ENCODE results near the gene LRRC31.

LRRC31 gene

DNA sequence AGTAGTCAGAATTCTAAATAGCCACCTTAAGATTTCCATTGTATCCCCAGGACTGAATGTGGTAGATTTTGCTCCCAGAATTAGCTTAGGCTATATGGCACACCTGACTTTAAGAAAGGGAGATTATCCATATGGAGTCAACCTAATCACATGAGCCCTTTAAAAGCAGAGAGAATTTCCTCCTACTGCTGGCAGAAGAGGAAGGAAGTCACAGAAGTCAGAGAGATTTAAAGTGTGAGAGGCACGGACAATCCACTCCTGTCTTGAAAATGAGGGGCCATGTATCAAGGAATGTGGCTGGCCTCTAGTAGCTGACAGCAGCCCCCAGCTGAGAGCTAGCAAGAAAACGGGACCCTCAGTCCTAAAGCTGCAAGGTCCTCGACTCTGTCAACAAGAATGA is 26.8 kb downstream of the LRRC31 start:
- Mint-ChIP-seq H3K4me1 (peaks cover 12% of the 10 kb centered on the region), H3K36me3 (ENCODE audit: low read depth) (no peaks in the 10 kb centered on the region), H3K27me3 (ENCODE audit: low read depth, poor library complexity) (peaks cover 10% of the 10 kb centered on the region), H3K27ac (no peak overlapping the region), H3K4me3 (no peak overlapping the region), H3K9me3 (no peaks in the 10 kb centered on the region)
- no peak for DNase-seq
- no peak for TF ChIP-seq CTCF (IDR thresholded peaks at IDR 0.05)

- H3K27ac Mint-ChIP-seq: peak overlapping the region; percentile 18
- H3K4me1 Mint-ChIP-seq: peaks cover 21% of the 10 kb centered on the region
- no peak for DNase-seq
- peaks cover 7% of the 10 kb centered on the region for H3K27me3 Mint-ChIP-seq (ENCODE audit: low read depth, poor library complexity)
- H3K4me3 Mint-ChIP-seq: no peak overlapping the region
- no peak for TF ChIP-seq CTCF (IDR thresholded peaks at IDR 0.05)
- H3K9me3 Mint-ChIP-seq: no peaks in the 10 kb centered on the region
- H3K36me3 Mint-ChIP-seq (ENCODE audit: low read depth): no peaks in the 10 kb centered on the region
These were observed 28.6 kb downstream of the LRRC31 start for GRCh38 chr3:169841171-169841570.

GRCh38 chr3:169838511-169839030 is 31.2 kb downstream of the LRRC31 start:
- no peak overlapping the region for H3K27ac Mint-ChIP-seq
- DNase-seq: no peak
- peaks cover 33% of the 10 kb centered on the region for H3K4me1 Mint-ChIP-seq
- peaks cover 4% of the 10 kb centered on the region for H3K27me3 Mint-ChIP-seq (ENCODE audit: low read depth, poor library complexity)
- no peaks in the 10 kb centered on the region for H3K36me3 Mint-ChIP-seq (ENCODE audit: low read depth)
- no peak for TF ChIP-seq CTCF (IDR thresholded peaks at IDR 0.05)
- H3K4me3 Mint-ChIP-seq: no peak overlapping the region
- no peaks in the 10 kb centered on the region for H3K9me3 Mint-ChIP-seq

DNA sequence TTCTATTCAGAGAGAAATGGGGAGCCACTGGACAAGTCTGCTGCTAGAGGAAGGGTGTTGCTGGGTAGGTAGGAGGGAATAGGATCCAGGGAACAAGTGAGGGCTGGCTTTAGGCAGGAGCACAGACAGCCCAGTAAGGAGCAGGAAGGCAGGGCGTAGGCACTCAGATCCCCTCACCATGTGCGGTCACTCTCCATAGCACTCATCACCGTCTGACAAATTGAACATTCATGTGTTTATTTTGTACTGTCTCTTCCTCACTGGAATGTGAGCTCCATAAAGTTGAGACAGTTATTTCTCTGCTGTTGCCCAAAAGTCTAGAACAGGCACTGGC is 32.8 kb downstream of the LRRC31 start:
- Mint-ChIP-seq H3K27ac (peak overlapping the region; percentile 74), H3K27me3 (ENCODE audit: low read depth, poor library complexity) (peaks cover 4% of the 10 kb centered on the region), H3K36me3 (ENCODE audit: low read depth) (no peaks in the 10 kb centered on the region), H3K9me3 (no peaks in the 10 kb centered on the region), H3K4me1 (peaks cover 33% of the 10 kb centered on the region), H3K4me3 (no peak overlapping the region)
- no peak for DNase-seq
- no peak for TF ChIP-seq CTCF (IDR thresholded peaks at IDR 0.05)

DNA sequence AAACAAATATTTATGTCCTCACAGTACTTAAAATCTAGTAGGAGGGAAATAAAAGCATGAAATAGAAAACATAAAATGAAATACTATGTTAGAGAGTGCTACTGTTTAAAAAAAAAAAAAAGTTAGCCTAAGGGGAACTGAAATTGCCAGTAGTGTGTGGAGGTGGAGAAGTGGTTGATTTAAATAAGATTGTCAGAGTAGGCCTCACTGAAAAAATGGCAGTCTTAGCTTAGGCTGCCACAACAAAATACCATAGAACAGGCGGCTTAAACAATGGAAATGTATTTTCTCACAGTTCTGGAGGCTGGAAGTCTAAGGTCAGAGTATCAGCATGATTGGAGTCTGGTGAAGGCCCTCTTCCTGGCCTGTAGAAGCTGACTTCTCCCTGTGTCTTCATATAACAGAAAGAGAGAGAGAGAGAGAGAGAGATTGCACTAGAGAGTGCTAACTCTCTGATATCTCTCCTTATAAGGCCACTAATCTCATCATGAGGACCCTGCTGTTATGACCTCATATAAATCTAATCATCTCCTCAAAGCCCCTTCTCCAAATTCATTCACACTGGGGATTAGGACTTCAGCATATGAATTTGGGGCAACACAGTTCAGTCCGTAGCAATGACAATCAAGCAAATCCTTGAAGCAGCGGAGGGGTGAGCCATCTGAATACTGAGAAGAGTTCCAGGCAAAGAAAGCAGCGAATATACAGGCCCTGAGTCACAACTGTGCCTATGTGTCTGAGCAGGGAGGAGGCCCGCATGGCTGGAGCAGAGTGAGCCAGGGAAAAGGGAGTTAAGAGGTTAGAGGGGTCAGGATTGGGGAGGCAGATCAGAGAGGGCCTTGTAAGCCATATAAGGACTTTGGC is 33.4 kb downstream of the LRRC31 start:
- TF ChIP-seq CTCF (IDR thresholded peaks at IDR 0.05): no peak

GRCh38 chr3:169835533-169835932 is 34.2 kb downstream of the LRRC31 start:
- DNase-seq: no peak
- Mint-ChIP-seq H3K9me3 (no peaks in the 10 kb centered on the region), H3K27ac (no peak overlapping the region), H3K4me1 (peaks cover 23% of the 10 kb centered on the region), H3K36me3 (ENCODE audit: low read depth) (no peaks in the 10 kb centered on the region), H3K27me3 (ENCODE audit: low read depth, poor library complexity) (peaks cover 4% of the 10 kb centered on the region), H3K4me3 (no peak overlapping the region)
- TF ChIP-seq CTCF (IDR thresholded peaks at IDR 0.05): no peak

More for the DNA sequence above, 33.4 kb downstream of the LRRC31 start:
- Mint-ChIP-seq H3K4me1 (peaks cover 31% of the 10 kb centered on the region), H3K9me3 (no peaks in the 10 kb centered on the region), H3K4me3 (no peak overlapping the region), H3K36me3 (ENCODE audit: low read depth) (no peaks in the 10 kb centered on the region), H3K27me3 (ENCODE audit: low read depth, poor library complexity) (peaks cover 4% of the 10 kb centered on the region), H3K27ac (peak overlapping the region; percentile 74)
- no peak for DNase-seq
